Hepatocyte (in vitro differentiated cells): ENCODE measurements around the gene SLCO3A1. TPM values are rescaled to one million over a fixed set of nuclear protein-coding genes. Genes with fewer than 3 reads are reported as not detected.

Source experiments
- DNase-seq: peaks from one replicate; pipeline ENCODE4 v3.0.0-alpha.2; 2016; ENCODE audit warnings: low spot score
- H2AFZ ChIP-seq: fragments of 200-600 bp; sonication (generic); 2 replicates; pipeline ENCODE4 v1.6.0; 2016; ENCODE audit warnings: antibody characterized with exemption, mild to moderate bottlenecking
- H3K27ac ChIP-seq: fragments of 200-600 bp; sonication (generic); 2 replicates; pipeline ENCODE4 v1.5.1; 2016; ENCODE audit warnings: mild to moderate bottlenecking
- H3K27me3 ChIP-seq: fragments of 200-600 bp; sonication (generic); 2 replicates; pipeline ENCODE4 v1.6.1; 2016
- H3K36me3 ChIP-seq: fragments of 200-600 bp; sonication (generic); replicated peaks from 2 replicates; pipeline ENCODE4 v1.5.1; 2016; ENCODE audit warnings: low read depth; ENCODE audit not compliant: insufficient read depth
- H3K4me1 ChIP-seq: fragments of 200-600 bp; sonication (generic); 2 replicates; pipeline ENCODE4 v1.5.1; 2016; ENCODE audit warnings: mild to moderate bottlenecking, moderate library complexity; ENCODE audit not compliant: insufficient read depth
- H3K4me2 ChIP-seq: fragments of 200-600 bp; sonication (generic); 2 replicates; pipeline ENCODE4 v1.6.0; 2016
- H3K4me3 ChIP-seq: fragments of 200-600 bp; sonication (generic); 2 replicates; pipeline ENCODE4 v1.5.1; 2016; ENCODE audit warnings: mild to moderate bottlenecking
- H3K79me2 ChIP-seq: fragments of 200-600 bp; sonication (generic); 2 replicates; pipeline ENCODE4 v1.6.0; 2017; ENCODE audit warnings: mild to moderate bottlenecking
- H3K9me2 ChIP-seq: fragments of 200-600 bp; sonication (generic); replicated peaks from 2 replicates; pipeline ENCODE4 v1.6.0; 2017; ENCODE audit warnings: mild to moderate bottlenecking; ENCODE audit not compliant: insufficient read depth
- H3K9me3 ChIP-seq: fragments of 200-600 bp; sonication (generic); 2 replicates; pipeline ENCODE4 v1.5.1; 2016; ENCODE audit warnings: low read depth, mild to moderate bottlenecking
- H4K20me1 ChIP-seq: fragments of 200-600 bp; sonication (generic); 2 replicates; pipeline ENCODE4 v1.6.0; 2016; ENCODE audit warnings: mild to moderate bottlenecking; ENCODE audit not compliant: insufficient read depth, poor library complexity, severe bottlenecking
- CTCF ChIP-seq: fragments of 200-600 bp; sonication (generic); IDR thresholded peaks from 2 replicates; pipeline ENCODE4 v1.5.1; 2016; ENCODE audit warnings: antibody characterized with exemption, mild to moderate bottlenecking; ENCODE audit not compliant: poor library complexity
- EZH2 ChIP-seq: fragments of 200-600 bp; sonication (generic); IDR thresholded peaks from 2 replicates; pipeline ENCODE4 v1.6.1; 2016; ENCODE audit warnings: antibody characterized with exemption, mild to moderate bottlenecking, borderline replicate concordance
- EZH2phosphoT487 ChIP-seq: fragments of 200-600 bp; sonication (generic); IDR thresholded peaks from one replicate; pipeline ENCODE4 v1.6.1; 2018; ENCODE audit warnings: antibody characterized with exemption, mild to moderate bottlenecking, low read depth, moderate library complexity; ENCODE audit not compliant: unreplicated experiment, severe bottlenecking
- WGBS: methylation state at CpG from one replicate; pipeline ENCODE4 v1.1.6; 2016; ENCODE audit warnings: low lambda C conversion rate; ENCODE audit errors: missing lambda C conversion rate; 5-methylcytosine and 5-hydroxymethylcytosine counted together
- polyA plus RNA-seq: library from polyadenylated mRNA; unstranded; fragments of >200 nt; fragmentation: Nextera tagmentation; extraction: Ambion mirVana; gene quantifications from 2 replicates; pipeline ENCODE4 v1.2.1, GENCODE V29; 2016
- total RNA-seq: library from RNA; depleted of rRNA; stranded (reverse); fragments of >200 nt; gene quantifications from 2 replicates; pipeline ENCODE4 v1.2.3, GENCODE V29; 2014

The SLCO3A1 gene
- total and polyA plus RNA-seq, 2 experiments from 2014 or later: 1.3 to 5.4 TPM

DNA sequence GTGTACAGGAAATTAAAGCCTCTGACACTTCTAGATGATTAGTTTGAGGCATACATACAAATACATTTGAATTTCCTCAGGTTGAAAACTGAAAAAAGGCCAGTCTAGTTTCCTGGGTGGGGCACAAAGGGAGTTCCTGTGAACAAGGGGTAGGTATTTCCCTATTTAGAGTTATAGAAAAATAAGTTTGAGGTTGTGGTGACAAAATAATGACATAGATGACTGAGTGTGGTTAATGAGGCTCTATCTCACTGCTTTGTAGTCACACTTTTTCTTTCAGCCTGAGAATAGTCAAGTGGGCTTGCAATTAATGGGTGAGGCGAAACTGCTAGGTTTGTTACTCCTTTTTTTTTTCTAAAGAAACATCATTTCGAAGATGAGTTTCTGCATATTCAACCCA is 4.3 kb downstream of the SLCO3A1 start:
- Histone ChIP-seq H3K4me2 (no peak overlapping the region), H3K27ac (no peak overlapping the region), H2AFZ (no peak overlapping the region), H3K36me3 (no peaks in the 10 kb centered on the region), H3K9me2 (no peaks in the 10 kb centered on the region), H4K20me1 (no peaks in the 10 kb centered on the region), H3K4me1 (no peaks in the 10 kb centered on the region), H3K27me3 (peaks cover 31% of the 10 kb centered on the region), H3K79me2 (no peaks in the 10 kb centered on the region), H3K4me3 (no peak overlapping the region), H3K9me3 (no peaks in the 10 kb centered on the region)
- TF ChIP-seq EZH2 (no peak), CTCF (no peak), EZH2phosphoT487 (no peak)
- no peak for DNase-seq
- WGBS: 85% methylated on average over 2 of the region's 2 CpGs

DNA sequence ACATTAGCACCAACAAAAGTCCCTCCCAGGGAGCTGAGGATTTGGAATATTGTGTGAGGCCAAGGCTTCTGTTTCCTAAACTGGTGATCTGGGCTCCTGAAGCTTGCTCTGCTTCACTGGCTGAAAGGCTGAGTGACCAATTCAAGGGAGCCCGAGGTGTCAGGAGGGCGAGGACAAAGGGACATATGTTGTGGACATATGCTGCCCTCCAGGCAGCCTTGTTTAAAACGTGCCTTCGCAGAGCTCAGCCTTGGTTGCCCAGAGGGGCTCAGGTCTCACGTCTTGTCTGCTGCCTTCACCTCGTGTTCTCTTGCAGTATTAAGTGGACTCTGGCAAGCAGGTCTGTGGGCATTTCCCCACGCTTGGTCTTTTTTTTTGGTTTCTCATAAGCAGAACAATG is 7.0 kb downstream of the SLCO3A1 start:
- H3K27ac ChIP-seq: no peak overlapping the region
- DNase-seq: no peak
- peaks cover 19% of the 10 kb centered on the region for H3K27me3 ChIP-seq
- H3K4me1 ChIP-seq: no peaks in the 10 kb centered on the region
- no peaks in the 10 kb centered on the region for H4K20me1 ChIP-seq
- H3K4me3 ChIP-seq: no peak overlapping the region
- no peaks in the 10 kb centered on the region for H3K9me2 ChIP-seq
- H3K9me3 ChIP-seq: no peaks in the 10 kb centered on the region
- WGBS: 81% methylated on average over 7 of the region's 7 CpGs
- H3K36me3 ChIP-seq: no peaks in the 10 kb centered on the region
- H3K4me2 ChIP-seq: no peak overlapping the region
- no peak overlapping the region for H2AFZ ChIP-seq
- TF ChIP-seq CTCF (no peak), EZH2phosphoT487 (no peak), EZH2 (no peak)
- H3K79me2 ChIP-seq: no peaks in the 10 kb centered on the region

DNA sequence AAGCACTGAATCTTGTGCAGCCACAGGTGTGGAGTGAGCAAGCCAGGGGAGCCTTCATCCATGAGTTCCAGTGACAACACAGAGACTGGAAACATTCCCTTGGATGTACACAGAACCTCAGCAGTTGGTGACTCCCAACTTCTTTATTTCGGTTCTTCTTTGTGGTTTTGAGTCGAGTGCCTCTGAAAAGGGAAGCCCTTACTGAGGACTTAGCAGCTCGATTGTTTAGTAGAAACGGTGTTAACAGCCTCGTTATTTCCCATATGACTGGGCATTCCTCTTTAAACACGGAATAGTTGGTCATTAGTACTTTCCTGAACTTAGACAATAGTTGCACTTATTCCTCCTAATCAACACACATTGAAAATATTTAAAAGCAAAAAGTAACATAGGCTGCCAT is 7.7 kb downstream of the SLCO3A1 start:
- Histone ChIP-seq H3K4me2 (no peak overlapping the region), H3K4me3 (no peak overlapping the region), H2AFZ (no peak overlapping the region), H4K20me1 (no peaks in the 10 kb centered on the region), H3K9me2 (no peaks in the 10 kb centered on the region), H3K9me3 (no peaks in the 10 kb centered on the region), H3K79me2 (no peaks in the 10 kb centered on the region), H3K36me3 (no peaks in the 10 kb centered on the region), H3K4me1 (no peaks in the 10 kb centered on the region), H3K27ac (no peak overlapping the region), H3K27me3 (peaks cover 12% of the 10 kb centered on the region)
- TF ChIP-seq EZH2phosphoT487: no peak
- no peak for TF ChIP-seq CTCF
- no peak for TF ChIP-seq EZH2
- 78% methylated on average over 6 of the region's 6 CpGs for WGBS
- no peak for DNase-seq

GRCh38 chr15:91862891-91863504 is 9.5 kb downstream of the SLCO3A1 start:
- no peak overlapping the region for H2AFZ ChIP-seq
- H3K27ac ChIP-seq: no peak overlapping the region
- H3K4me2 ChIP-seq: no peak overlapping the region
- H4K20me1 ChIP-seq: no peaks in the 10 kb centered on the region
- no peaks in the 10 kb centered on the region for H3K9me3 ChIP-seq
- H3K4me3 ChIP-seq: no peak overlapping the region
- H3K9me2 ChIP-seq: no peaks in the 10 kb centered on the region
- no peaks in the 10 kb centered on the region for H3K4me1 ChIP-seq
- TF ChIP-seq CTCF (no peak), EZH2 (no peak), EZH2phosphoT487 (no peak)
- no peaks in the 10 kb centered on the region for H3K79me2 ChIP-seq
- WGBS: 79% methylated on average over 5 of the region's 5 CpGs
- no peaks in the 10 kb centered on the region for H3K36me3 ChIP-seq
- no peak for DNase-seq
- H3K27me3 ChIP-seq: no peaks in the 10 kb centered on the region
